Measurements from ENCODE around the gene LINGO4. TPM values are rescaled to one million over a fixed set of nuclear protein-coding genes. Genes with fewer than 3 reads are reported as not detected.

Gene LINGO4
- total and polyA plus RNA-seq, 3 experiments from 2014 or later: 0.09 to 0.28 TPM; not detected in 1

GRCh38 chr1:151847867-151848596 lies 42.8 kb upstream of the LINGO4 start:
- Mint-ChIP-seq H3K27ac (peak overlapping the region in 7 of 8 donors; percentile 76 to 97 (median 94)), H3K4me3 (peak overlapping the region in 1 of 7 donors; percentile 38), H3K27me3 (peaks cover 0 to 3% of the 10 kb centered on the region in 2 donors), H3K9me3 (no peaks in the 10 kb centered on the region), H3K4me1 (peaks cover 21 to 37% (median 26%) of the 10 kb centered on the region in 3 donors), H3K36me3 (peaks cover 0 to 6% (median 0%) of the 10 kb centered on the region in 3 donors)
- H3K36me3 ChIP-seq (ENCODE audit: insufficient read depth, low read length): no peaks in the 10 kb centered on the region
- no peak for DNase-seq
- no peak overlapping the region for H3K27ac ChIP-seq (ENCODE audit: low read depth, low read length)
- no peaks in the 10 kb centered on the region for H3K27me3 ChIP-seq (ENCODE audit: insufficient read depth, low read length, poor library complexity, severe bottlenecking)
- ChIA-PET CTCF (interaction anchor here (1.0 to 2.2 kb wide), 2 partner anchors 11 to 12 kb away, joined by 3 to 12 read pairs; no protein-coding TSS in a partner anchor), POLR2A (interaction anchor here (0.5 kb wide), 1 partner anchor 28 kb away, joined by 3 read pairs; no protein-coding TSS in a partner anchor)
- H3K4me3 ChIP-seq (ENCODE audit: low read length): no peak overlapping the region
- H3K9me3 ChIP-seq (ENCODE audit: low read length): no peaks in the 10 kb centered on the region
- no peaks in the 10 kb centered on the region for H3K4me1 ChIP-seq (ENCODE audit: insufficient read depth, low read length)

GRCh38 chr1:151846686-151847237 lies 41.5 kb upstream of the LINGO4 start:
- Mint-ChIP-seq H3K4me3 (no peak overlapping the region), H3K27me3 (peaks cover 0 to 3% of the 10 kb centered on the region in 2 donors), H3K36me3 (peaks cover 0 to 6% (median 0%) of the 10 kb centered on the region in 3 donors), H3K9me3 (no peaks in the 10 kb centered on the region), H3K4me1 (peaks cover 23 to 41% (median 26%) of the 10 kb centered on the region in 3 donors), H3K27ac (peak overlapping the region; percentile 8 to 96 (median 74))
- Histone ChIP-seq H3K36me3 (ENCODE audit: insufficient read depth, low read length) (no peaks in the 10 kb centered on the region), H3K4me1 (ENCODE audit: insufficient read depth, low read length) (no peaks in the 10 kb centered on the region), H3K4me3 (ENCODE audit: low read length) (no peak overlapping the region), H3K27me3 (ENCODE audit: insufficient read depth, low read length, poor library complexity, severe bottlenecking) (no peaks in the 10 kb centered on the region), H3K27ac (ENCODE audit: low read depth, low read length) (no peak overlapping the region), H3K9me3 (ENCODE audit: low read length) (no peaks in the 10 kb centered on the region)
- ChIA-PET POLR2A (no interaction called here), CTCF (interaction anchor here (2.2 kb wide), 1 partner anchor 10 kb away, joined by 12 read pairs; no protein-coding TSS in a partner anchor)
- DNase-seq: no peak

- DNase-seq: no peak
- Mint-ChIP-seq H3K27ac (peak overlapping the region; percentile 8 to 96 (median 74)), H3K36me3 (peaks cover 0 to 6% (median 0%) of the 10 kb centered on the region in 3 donors), H3K4me1 (peaks cover 26 to 47% (median 26%) of the 10 kb centered on the region in 3 donors), H3K27me3 (peaks cover 0 to 3% of the 10 kb centered on the region in 2 donors), H3K9me3 (no peaks in the 10 kb centered on the region), H3K4me3 (no peak overlapping the region)
- H3K27me3 ChIP-seq (ENCODE audit: insufficient read depth, low read length, poor library complexity, severe bottlenecking): no peaks in the 10 kb centered on the region
- H3K36me3 ChIP-seq (ENCODE audit: insufficient read depth, low read length): no peaks in the 10 kb centered on the region
- no peak overlapping the region for H3K27ac ChIP-seq (ENCODE audit: low read depth, low read length)
- no peak overlapping the region for H3K4me3 ChIP-seq (ENCODE audit: low read length)
- no peaks in the 10 kb centered on the region for H3K4me1 ChIP-seq (ENCODE audit: insufficient read depth, low read length)
- CTCF ChIA-PET: interaction anchor here (2.2 kb wide), 1 partner anchor 10 kb away, joined by 12 read pairs; no protein-coding TSS in a partner anchor
- H3K9me3 ChIP-seq (ENCODE audit: low read length): no peaks in the 10 kb centered on the region
- POLR2A ChIA-PET: no interaction called here
Observed at GRCh38 chr1:151846062-151846568, 40.9 kb upstream of the LINGO4 start.

GRCh38 chr1:151843398-151843797 lies 38.2 kb upstream of the LINGO4 start:
- no peak overlapping the region for H3K27ac ChIP-seq (ENCODE audit: low read depth, low read length)
- H3K36me3 ChIP-seq (ENCODE audit: insufficient read depth, low read length): no peaks in the 10 kb centered on the region
- Mint-ChIP-seq H3K27ac (peak overlapping the region in 3 of 8 donors; percentile 11 to 64 (median 42)), H3K4me1 (peaks cover 33 to 59% (median 38%) of the 10 kb centered on the region in 3 donors), H3K36me3 (peaks cover 0 to 9% (median 0%) of the 10 kb centered on the region in 3 donors), H3K9me3 (no peaks in the 10 kb centered on the region), H3K27me3 (peaks cover 0 to 3% of the 10 kb centered on the region in 2 donors), H3K4me3 (no peak overlapping the region)
- H3K4me3 ChIP-seq (ENCODE audit: low read length): no peak overlapping the region
- CTCF ChIA-PET: no interaction called here
- H3K27me3 ChIP-seq (ENCODE audit: insufficient read depth, low read length, poor library complexity, severe bottlenecking): no peaks in the 10 kb centered on the region
- H3K4me1 ChIP-seq (ENCODE audit: insufficient read depth, low read length): peaks cover 20% of the 10 kb centered on the region
- H3K9me3 ChIP-seq (ENCODE audit: low read length): no peaks in the 10 kb centered on the region
- POLR2A ChIA-PET: no interaction called here
- no peak for DNase-seq

GRCh38 chr1:151841141-151841540 lies 35.9 kb upstream of the LINGO4 start:
- POLR2A ChIA-PET: interaction anchor here (0.6 kb wide), 1 partner anchor 1902 kb away, joined by 4 read pairs; no protein-coding TSS in a partner anchor
- H3K9me3 ChIP-seq (ENCODE audit: low read length): no peaks in the 10 kb centered on the region
- Mint-ChIP-seq H3K27me3 (no peaks in the 10 kb centered on the region), H3K27ac (peak overlapping the region in 7 of 8 donors; percentile 67 to 94 (median 91)), H3K4me1 (peaks cover 39 to 66% (median 44%) of the 10 kb centered on the region in 3 donors), H3K9me3 (no peaks in the 10 kb centered on the region), H3K4me3 (peak overlapping the region in 2 of 7 donors; percentile 42 to 82), H3K36me3 (peaks cover 0 to 8% (median 0%) of the 10 kb centered on the region in 3 donors)
- H3K36me3 ChIP-seq (ENCODE audit: insufficient read depth, low read length): no peaks in the 10 kb centered on the region
- H3K27me3 ChIP-seq (ENCODE audit: insufficient read depth, low read length, poor library complexity, severe bottlenecking): no peaks in the 10 kb centered on the region
- H3K27ac ChIP-seq (ENCODE audit: low read depth, low read length): no peak overlapping the region
- H3K4me1 ChIP-seq (ENCODE audit: insufficient read depth, low read length): peaks cover 36% of the 10 kb centered on the region
- CTCF ChIA-PET: interaction anchor here (2.5 kb wide), 1 partner anchor 160 kb away, joined by 12 read pairs; no protein-coding TSS in a partner anchor
- no peak for DNase-seq
- H3K4me3 ChIP-seq (ENCODE audit: low read length): no peak overlapping the region

- peak overlapping the region; percentile 67 for H3K27ac ChIP-seq (ENCODE audit: low read depth, low read length)
- POLR2A ChIA-PET: interaction anchor here (0.6 to 1.4 kb wide), 3 partner anchors 208 to 441 kb away, joined by 4 read pairs; partner anchors contain the start of gene PSMB4
- Mint-ChIP-seq H3K36me3 (peaks cover 0 to 6% (median 0%) of the 10 kb centered on the region in 3 donors), H3K4me3 (peak overlapping the region; percentile 81 to 96 (median 87)), H3K27ac (peak overlapping the region; percentile 67 to 94 (median 91)), H3K9me3 (no peaks in the 10 kb centered on the region), H3K4me1 (peaks cover 42 to 65% (median 44%) of the 10 kb centered on the region in 3 donors), H3K27me3 (peaks cover 0 to 1% of the 10 kb centered on the region in 2 donors)
- CTCF ChIA-PET: interaction anchor here (1.0 to 2.5 kb wide), 3 partner anchors 51 to 161 kb away, joined by 3 to 12 read pairs (median 4); no protein-coding TSS in a partner anchor
- H3K36me3 ChIP-seq (ENCODE audit: insufficient read depth, low read length): no peaks in the 10 kb centered on the region
- peaks cover 36% of the 10 kb centered on the region for H3K4me1 ChIP-seq (ENCODE audit: insufficient read depth, low read length)
- DNase-seq: no peak
- no peaks in the 10 kb centered on the region for H3K9me3 ChIP-seq (ENCODE audit: low read length)
- H3K4me3 ChIP-seq (ENCODE audit: low read length): peak overlapping the region; percentile 74
- H3K27me3 ChIP-seq (ENCODE audit: insufficient read depth, low read length, poor library complexity, severe bottlenecking): no peaks in the 10 kb centered on the region
Observed at GRCh38 chr1:151840421-151840820, 35.2 kb upstream of the LINGO4 start.

- Mint-ChIP-seq H3K27me3 (peaks cover 0 to 1% of the 10 kb centered on the region in 2 donors), H3K4me3 (peak within 1 kb of the TSS; percentile 81 to 96 (median 87)), H3K36me3 (peaks cover 0 to 3% (median 0%) of the 10 kb centered on the region in 3 donors), H3K27ac (peak within 1 kb of the TSS; percentile 67 to 94 (median 91)), H3K4me1 (peaks cover 45 to 60% (median 47%) of the 10 kb centered on the region in 3 donors), H3K9me3 (no peaks in the 10 kb centered on the region)
- POLR2A ChIA-PET: interaction anchor here (0.6 to 1.4 kb wide), 4 partner anchors 80 to 1943 kb away, joined by 3 to 5 read pairs (median 4); partner anchors contain the start of gene PSMB4
- H3K4me1 ChIP-seq (ENCODE audit: insufficient read depth, low read length): peaks cover 36% of the 10 kb centered on the region
- peak within 1 kb of the TSS; percentile 74 for H3K4me3 ChIP-seq (ENCODE audit: low read length)
- CTCF ChIA-PET: interaction anchor here (1.0 to 2.5 kb wide), 4 partner anchors 50 to 246 kb away, joined by 3 to 12 read pairs (median 4); no protein-coding TSS in a partner anchor
- peak; percentile 59 to 77 (median 69) for DNase-seq
- H3K36me3 ChIP-seq (ENCODE audit: insufficient read depth, low read length): no peaks in the 10 kb centered on the region
- peak within 1 kb of the TSS; percentile 67 for H3K27ac ChIP-seq (ENCODE audit: low read depth, low read length)
- no peaks in the 10 kb centered on the region for H3K27me3 ChIP-seq (ENCODE audit: insufficient read depth, low read length, poor library complexity, severe bottlenecking)
- H3K9me3 ChIP-seq (ENCODE audit: low read length): no peaks in the 10 kb centered on the region
Observed at GRCh38 chr1:151839457-151840403, 34.5 kb upstream of the LINGO4 start, which contains the start of gene C2CD4D. Gene C2CD4D, minus strand, starts transcription at chr1:151839820. Its CDS starts 831 bp downstream, at chr1:151838989.
